GM21619 (cell line): Measurements from ENCODE around the gene PDCD1.

ENCODE experiments used
- ATAC-seq: cut with Tn5 transposase; IDR thresholded peaks from one replicate; pipeline ENCODE4 v1.9.1; 2021; ENCODE audit not compliant: unreplicated experiment

Gene PDCD1

GRCh38 chr2:241865957-241866789 lies 7.5 kb upstream of the PDCD1 start:
- ATAC-seq = no peak

- ATAC-seq = no peak
Measured at GRCh38 chr2:241865416-241865956, 6.8 kb upstream of the PDCD1 start.

GRCh38 chr2:241864850-241865213 lies 6.1 kb upstream of the PDCD1 start:
- ATAC-seq = no peak

GRCh38 chr2:241864168-241864849 lies 5.6 kb upstream of the PDCD1 start:
- no peak for ATAC-seq

GRCh38 chr2:241863536-241863954 lies 4.9 kb upstream of the PDCD1 start:
- no peak for ATAC-seq

GRCh38 chr2:241862775-241863535 lies 4.3 kb upstream of the PDCD1 start:
- no peak for ATAC-seq

GRCh38 chr2:241862093-241862492 lies 3.4 kb upstream of the PDCD1 start:
- no peak for ATAC-seq

- no peak for ATAC-seq
Measured at GRCh38 chr2:241861264-241861663, 2.6 kb upstream of the PDCD1 start.

GRCh38 chr2:241860184-241861078 lies 1.7 kb upstream of the PDCD1 start:
- ATAC-seq = peak; percentile 16

GRCh38 chr2:241859436-241860183 lies 916 bp upstream of the PDCD1 start:
- ATAC-seq = peak; percentile 43

GRCh38 chr2:241859017-241859435 lies 332 bp upstream of the PDCD1 start:
- peak; percentile 21 for ATAC-seq

GRCh38 chr2:241857572-241858121 lies 1.0 kb downstream of the PDCD1 start:
- no peak for ATAC-seq

- no peak for ATAC-seq
Measured at GRCh38 chr2:241857041-241857541, 1.6 kb downstream of the PDCD1 start.

- no peak for ATAC-seq
Measured at GRCh38 chr2:241855888-241856422, 2.7 kb downstream of the PDCD1 start.

- ATAC-seq = no peak
Measured at GRCh38 chr2:241855245-241855887, 3.3 kb downstream of the PDCD1 start.

GRCh38 chr2:241854342-241855244 lies 4.1 kb downstream of the PDCD1 start:
- no peak for ATAC-seq

GRCh38 chr2:241853651-241854341 lies 4.9 kb downstream of the PDCD1 start:
- ATAC-seq = no peak
